NCI-H69 (cell line): ENCODE measurements around the gene PTS.

Experiments
- DNase-seq: peaks from one replicate; lab custom pipeline; 2025; lab: John Stamatoyannopoulos, UW

PTS gene

GRCh38 chr11:112222303-112222702, 3.9 kb upstream of the PTS start:
- no peak for DNase-seq

- no peak for DNase-seq
Measured at GRCh38 chr11:112223121-112223520, 3.1 kb upstream of the PTS start.

GRCh38 chr11:112223754-112224532, 2.3 kb upstream of the PTS start:
- no peak for DNase-seq

GRCh38 chr11:112225753-112226061, 521 bp upstream of the PTS start:
- DNase-seq = no peak

GRCh38 chr11:112226831-112227401, 688 bp downstream of the PTS start:
- peak; percentile 38 for DNase-seq

GRCh38 chr11:112227471-112227870, 1.2 kb downstream of the PTS start:
- DNase-seq = no peak

- DNase-seq = no peak
Measured at GRCh38 chr11:112228706-112229105, 2.5 kb downstream of the PTS start.

- DNase-seq = no peak
Measured at GRCh38 chr11:112229159-112229558, 2.9 kb downstream of the PTS start.

GRCh38 chr11:112229746-112230433, 3.7 kb downstream of the PTS start:
- no peak for DNase-seq

- no peak for DNase-seq
Measured at GRCh38 chr11:112231952-112232351, 5.7 kb downstream of the PTS start.

- no peak for DNase-seq
Measured at GRCh38 chr11:112235750-112236390, 9.6 kb downstream of the PTS start.

- no peak for DNase-seq
Measured at GRCh38 chr11:112237451-112237850, 11.2 kb downstream of the PTS start.

GRCh38 chr11:112238041-112238440, 11.8 kb downstream of the PTS start:
- no peak for DNase-seq

- DNase-seq = no peak
Measured at GRCh38 chr11:112241486-112241885, 15.3 kb downstream of the PTS start.

GRCh38 chr11:112247201-112247600, 21.0 kb downstream of the PTS start:
- DNase-seq = peak; percentile 18

- no peak for DNase-seq
Measured at GRCh38 chr11:112248201-112248600, 22.0 kb downstream of the PTS start.

- DNase-seq = peak; percentile 66
Measured at GRCh38 chr11:112249871-112250610, 23.8 kb downstream of the PTS start.

GRCh38 chr11:112253605-112254242, 27.5 kb downstream of the PTS start:
- DNase-seq = peak; percentile 33

- peak; percentile 86 for DNase-seq
Measured at GRCh38 chr11:112255067-112255720, 29.0 kb downstream of the PTS start.

GRCh38 chr11:112260490-112260889, 34.3 kb downstream of the PTS start, which contains the start of gene PLET1:
TSS of gene PLET1 (minus strand) at chr11:112260860. CDS start at chr11:112260589, 271 bp downstream.
- DNase-seq = no peak
